ENCODE measurements around the gene STK35. TPM values are rescaled to one million over a fixed set of nuclear protein-coding genes. Genes with fewer than 3 reads are reported as not detected.

Gene STK35
- total RNA-seq = 20.0 TPM in 2 replicates

DNA sequence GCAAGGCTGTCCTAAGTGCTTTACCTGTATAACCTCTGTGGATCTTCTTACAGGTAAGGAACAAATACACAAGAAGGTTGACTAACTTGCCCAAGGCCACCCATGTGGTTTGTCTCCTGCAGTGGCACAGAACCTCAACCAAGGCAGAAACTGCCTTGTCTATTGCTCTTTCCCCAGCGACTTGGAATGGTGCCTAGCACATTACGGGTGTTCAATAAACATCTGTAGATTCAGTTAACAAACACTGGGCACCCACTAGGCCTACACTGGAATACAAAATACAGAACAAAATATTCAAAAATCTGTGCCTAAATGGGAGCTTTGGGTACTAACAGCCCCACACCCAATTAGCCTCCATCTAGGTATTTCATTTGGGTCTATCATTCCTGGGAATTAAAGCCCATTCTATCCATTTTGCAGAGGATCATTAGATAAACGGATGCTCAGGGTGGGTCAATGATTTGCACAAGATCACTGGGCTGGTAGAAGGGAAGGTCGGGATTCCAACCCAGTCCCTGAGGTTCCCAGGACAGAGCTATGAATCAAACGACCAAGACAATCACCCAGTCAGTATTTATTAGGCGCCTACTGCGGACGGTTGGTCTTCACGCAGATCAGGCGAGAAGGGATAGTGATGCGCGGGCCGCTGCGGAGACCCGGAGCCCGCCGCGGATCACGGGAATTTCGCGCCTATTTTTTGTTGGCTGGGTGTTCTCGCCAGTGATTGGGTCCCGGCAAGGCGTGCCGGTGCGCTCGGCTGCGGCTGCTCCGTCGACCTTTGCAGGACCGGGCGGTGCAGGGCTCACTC, at the start of gene STK35:
Gene STK35, plus strand, starts transcription at position 771 of the 808 bp plus-strand sequence. CDS start 55 bp downstream, outside the sequence.
- DNase-seq (ENCODE audit: low read depth) (no peak), FAIRE-seq (no peak)
- TF ChIP-seq, protein P1, sequence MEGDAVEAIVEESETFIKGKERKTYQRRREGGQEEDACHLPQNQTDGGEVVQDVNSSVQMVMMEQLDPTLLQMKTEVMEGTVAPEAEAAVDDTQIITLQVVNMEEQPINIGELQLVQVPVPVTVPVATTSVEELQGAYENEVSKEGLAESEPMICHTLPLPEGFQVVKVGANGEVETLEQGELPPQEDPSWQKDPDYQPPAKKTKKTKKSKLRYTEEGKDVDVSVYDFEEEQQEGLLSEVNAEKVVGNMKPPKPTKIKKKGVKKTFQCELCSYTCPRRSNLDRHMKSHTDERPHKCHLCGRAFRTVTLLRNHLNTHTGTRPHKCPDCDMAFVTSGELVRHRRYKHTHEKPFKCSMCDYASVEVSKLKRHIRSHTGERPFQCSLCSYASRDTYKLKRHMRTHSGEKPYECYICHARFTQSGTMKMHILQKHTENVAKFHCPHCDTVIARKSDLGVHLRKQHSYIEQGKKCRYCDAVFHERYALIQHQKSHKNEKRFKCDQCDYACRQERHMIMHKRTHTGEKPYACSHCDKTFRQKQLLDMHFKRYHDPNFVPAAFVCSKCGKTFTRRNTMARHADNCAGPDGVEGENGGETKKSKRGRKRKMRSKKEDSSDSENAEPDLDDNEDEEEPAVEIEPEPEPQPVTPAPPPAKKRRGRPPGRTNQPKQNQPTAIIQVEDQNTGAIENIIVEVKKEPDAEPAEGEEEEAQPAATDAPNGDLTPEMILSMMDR (IDR thresholded peaks at IDR 0.05; ENCODE audit: insufficient read depth, low read length, severe bottlenecking) = no peak
- Histone ChIP-seq H3K27me3 (ENCODE audit: control insufficient read depth, insufficient read depth, low read length) (no peaks in the 10 kb centered on the region), H3K36me3 (ENCODE audit: control insufficient read depth, insufficient read depth, low read length) (peaks cover 1% of the 10 kb centered on the region), H3K4me3 (ENCODE audit: low read depth, low read length) (peak within 1 kb of the TSS; percentile 83)

DNA sequence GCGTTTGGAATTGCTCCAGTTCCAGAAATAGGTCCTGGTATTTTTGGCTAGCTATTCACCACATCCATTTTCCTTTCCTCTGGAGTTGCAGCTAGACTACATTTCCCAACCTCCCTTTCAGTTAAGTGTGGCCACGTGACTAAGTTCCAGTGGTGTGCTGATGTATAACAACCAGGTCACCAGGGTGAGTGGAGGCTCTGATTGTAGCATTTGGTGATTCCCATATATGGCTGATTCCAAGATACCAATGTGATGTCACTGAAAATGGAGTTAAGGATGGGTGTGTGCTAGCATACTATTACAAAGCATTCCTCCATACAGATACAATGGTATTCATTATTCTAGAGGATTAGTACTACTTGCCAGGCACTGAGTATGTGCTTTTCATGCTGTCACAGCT, 49.7 kb upstream of the STK35 start:
- H3K36me3 ChIP-seq (ENCODE audit: control insufficient read depth, insufficient read depth, low read length) = no peaks in the 10 kb centered on the region
- no peak overlapping the region for H3K4me3 ChIP-seq (ENCODE audit: low read depth, low read length)
- no peaks in the 10 kb centered on the region for H3K27me3 ChIP-seq (ENCODE audit: control insufficient read depth, insufficient read depth, low read length)
- FAIRE-seq (no peak), DNase-seq (ENCODE audit: low read depth) (peak; percentile 25)
- TF ChIP-seq, protein P1 (IDR thresholded peaks at IDR 0.05; ENCODE audit: insufficient read depth, low read length, severe bottlenecking) = no peak

DNA sequence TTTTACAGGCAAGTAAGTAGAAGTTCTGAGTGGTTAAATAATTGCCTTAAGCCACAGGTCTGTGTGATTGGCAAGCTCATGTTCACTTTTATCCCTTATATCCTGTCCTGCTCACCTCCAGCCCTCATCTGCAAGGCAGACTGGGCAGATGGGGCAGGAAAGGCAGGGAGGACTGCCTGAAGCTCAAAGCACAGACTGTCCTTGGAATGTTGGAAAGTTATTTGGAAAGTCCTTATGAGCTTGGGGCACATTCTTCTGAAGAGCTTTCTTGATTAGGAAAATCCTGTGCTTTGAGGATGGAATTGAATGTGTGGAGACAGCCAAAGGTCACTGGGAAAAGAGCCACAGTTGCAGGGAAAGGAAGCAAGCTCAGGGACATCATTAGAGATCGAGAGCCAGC, 48.9 kb upstream of the STK35 start:
- no peak for DNase-seq (ENCODE audit: low read depth)
- H3K27me3 ChIP-seq (ENCODE audit: control insufficient read depth, insufficient read depth, low read length) = no peaks in the 10 kb centered on the region
- TF ChIP-seq, protein P1 (IDR thresholded peaks at IDR 0.05; ENCODE audit: insufficient read depth, low read length, severe bottlenecking) = no peak
- FAIRE-seq = peak; percentile 55
- no peak overlapping the region for H3K4me3 ChIP-seq (ENCODE audit: low read depth, low read length)
- no peaks in the 10 kb centered on the region for H3K36me3 ChIP-seq (ENCODE audit: control insufficient read depth, insufficient read depth, low read length)

DNA sequence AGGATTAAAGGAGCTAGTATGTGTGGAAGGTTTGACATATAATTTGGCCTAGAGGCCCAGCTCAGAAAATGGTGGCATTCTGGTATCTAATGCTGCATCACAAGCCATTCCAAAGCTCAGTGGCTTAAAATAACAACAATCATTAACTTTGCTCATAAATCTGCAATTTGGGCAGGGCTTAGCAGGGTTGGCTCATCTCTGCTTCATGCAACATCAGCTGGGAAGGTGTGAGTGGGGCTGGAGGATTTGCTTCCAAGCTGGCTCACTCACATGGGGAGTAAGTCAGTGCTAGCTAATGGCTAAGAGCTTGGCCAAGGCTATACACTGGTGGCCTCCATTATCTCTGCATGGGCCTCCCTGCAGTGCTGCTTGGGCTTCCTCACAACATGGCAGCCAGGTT, 48.0 kb upstream of the STK35 start:
- FAIRE-seq (no peak), DNase-seq (ENCODE audit: low read depth) (no peak)
- Histone ChIP-seq H3K4me3 (ENCODE audit: low read depth, low read length) (no peak overlapping the region), H3K36me3 (ENCODE audit: control insufficient read depth, insufficient read depth, low read length) (no peaks in the 10 kb centered on the region), H3K27me3 (ENCODE audit: control insufficient read depth, insufficient read depth, low read length) (no peaks in the 10 kb centered on the region)
- TF ChIP-seq, protein P1 (IDR thresholded peaks at IDR 0.05; ENCODE audit: insufficient read depth, low read length, severe bottlenecking) = no peak

DNA sequence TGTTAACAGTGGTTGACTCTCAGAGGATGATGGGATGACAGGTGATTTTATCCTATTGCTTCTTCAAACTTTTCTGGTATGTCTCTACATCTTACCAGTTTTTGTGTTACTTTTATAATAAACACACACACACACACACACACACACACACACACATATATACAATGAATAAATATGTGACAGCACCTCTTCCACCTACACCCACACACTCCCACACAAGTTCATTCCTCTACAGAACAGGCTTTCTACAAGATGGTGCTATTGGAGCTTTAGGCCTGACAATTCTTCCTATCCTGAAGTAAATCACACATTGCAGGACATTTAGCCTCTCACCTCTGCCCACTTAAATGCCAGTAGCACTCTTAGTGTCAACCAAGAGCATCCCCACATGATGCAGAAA, 46.7 kb upstream of the STK35 start:
- no peak overlapping the region for H3K4me3 ChIP-seq (ENCODE audit: low read depth, low read length)
- TF ChIP-seq, protein P1 (IDR thresholded peaks at IDR 0.05; ENCODE audit: insufficient read depth, low read length, severe bottlenecking) = no peak
- no peak for FAIRE-seq
- H3K36me3 ChIP-seq (ENCODE audit: control insufficient read depth, insufficient read depth, low read length) = no peaks in the 10 kb centered on the region
- no peaks in the 10 kb centered on the region for H3K27me3 ChIP-seq (ENCODE audit: control insufficient read depth, insufficient read depth, low read length)
- DNase-seq (ENCODE audit: low read depth) = no peak
